ENCODE measurements around the gene FBXO42. TPM values are rescaled to one million over a fixed set of nuclear protein-coding genes. Genes with fewer than 3 reads are reported as not detected.
A peak's percentile ranks its signal among the peaks of the same experiment; 100 is the strongest.

Gene FBXO42
- polyA plus RNA-seq, 3 donors, result 11.6 to 18.4 (median 16.9) TPM

DNA sequence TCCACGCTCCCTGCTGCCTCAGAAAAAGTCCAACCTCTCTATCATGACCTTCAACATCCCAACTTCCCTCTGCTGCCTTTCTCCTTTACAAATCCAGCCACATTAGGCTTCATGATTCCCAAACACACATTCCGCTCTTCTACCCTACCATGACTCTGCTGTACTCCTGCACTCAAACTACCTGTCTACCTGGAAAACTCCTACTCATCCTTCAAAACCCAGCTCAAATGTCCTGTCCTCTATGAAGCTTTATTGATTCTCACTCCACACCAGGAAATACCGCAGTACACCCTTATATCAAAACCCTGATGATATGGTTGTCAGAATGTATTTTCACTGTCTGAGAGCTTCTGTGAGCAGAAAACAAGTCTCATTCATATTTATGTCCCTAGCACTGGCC, 148.7 kb downstream of the FBXO42 start:
- H3K4me3 ChIP-seq (replicated peaks in 1 of 3; ENCODE audit: low read depth in 2 of 3, low read length in 3 of 3), result no peak overlapping the region
- no peak overlapping the region for H3K9ac ChIP-seq (ENCODE audit: insufficient read depth, low read length, poor library complexity, severe bottlenecking)
- intact Hi-C loops (cut with micrococcal nuclease), result no loop called here
- H3K27me3 ChIP-seq (ENCODE audit: control insufficient read depth in 2 of 2, insufficient read depth in 2 of 2, low read length in 2 of 2), result no peaks in the 10 kb centered on the region
- Mint-ChIP-seq H3K4me3 (no peak overlapping the region), H3K36me3 (peaks cover 7 to 19% of the 10 kb centered on the region in 2 donors), H3K27me3 (ENCODE audit: low read depth in 3 of 3) (peaks cover 0 to 6% (median 0%) of the 10 kb centered on the region in 3 donors), H3K9me3 (no peaks in the 10 kb centered on the region), H3K27ac (no peak overlapping the region), H3K4me1 (peaks cover 13% of the 10 kb centered on the region)
- 20% methylated on average over 2 of the region's 3 CpGs for WGBS (ENCODE audit: insufficient coverage)
- no peak for DNase-seq
- H3K4me1 ChIP-seq (ENCODE audit: control insufficient read depth in 1 of 2, insufficient read depth in 2 of 2, low read length in 2 of 2), result peaks cover 21 to 26% of the 10 kb centered on the region in 2 donors
- no peaks in the 10 kb centered on the region for H4K20me1 ChIP-seq (ENCODE audit: insufficient read depth, low read length)
- no peak overlapping the region for H3K27ac ChIP-seq (ENCODE audit: low read depth in 1 of 2, low read length in 2 of 2)
- no peaks in the 10 kb centered on the region for H3K36me3 ChIP-seq (replicated peaks in 1 of 2; ENCODE audit: control insufficient read depth in 1 of 2, insufficient read depth in 2 of 2, low read length in 2 of 2)
- no peak overlapping the region for H2AFZ ChIP-seq (ENCODE audit: insufficient read depth, low read depth, low read length, poor library complexity, severe bottlenecking)
- H3K4me2 ChIP-seq (replicated peaks; ENCODE audit: extremely low read depth, low read length, poor library complexity, severe bottlenecking), result no peak overlapping the region
- H3K9me3 ChIP-seq (replicated peaks in 1 of 2; ENCODE audit: control insufficient read depth in 1 of 2, insufficient read depth in 1 of 2, low read length in 2 of 2), result no peaks in the 10 kb centered on the region
- no peaks in the 10 kb centered on the region for H3K79me2 ChIP-seq (ENCODE audit: insufficient read depth, low read length)
- TF ChIP-seq CTCF (IDR thresholded peaks at IDR 0.05), result no peak

DNA sequence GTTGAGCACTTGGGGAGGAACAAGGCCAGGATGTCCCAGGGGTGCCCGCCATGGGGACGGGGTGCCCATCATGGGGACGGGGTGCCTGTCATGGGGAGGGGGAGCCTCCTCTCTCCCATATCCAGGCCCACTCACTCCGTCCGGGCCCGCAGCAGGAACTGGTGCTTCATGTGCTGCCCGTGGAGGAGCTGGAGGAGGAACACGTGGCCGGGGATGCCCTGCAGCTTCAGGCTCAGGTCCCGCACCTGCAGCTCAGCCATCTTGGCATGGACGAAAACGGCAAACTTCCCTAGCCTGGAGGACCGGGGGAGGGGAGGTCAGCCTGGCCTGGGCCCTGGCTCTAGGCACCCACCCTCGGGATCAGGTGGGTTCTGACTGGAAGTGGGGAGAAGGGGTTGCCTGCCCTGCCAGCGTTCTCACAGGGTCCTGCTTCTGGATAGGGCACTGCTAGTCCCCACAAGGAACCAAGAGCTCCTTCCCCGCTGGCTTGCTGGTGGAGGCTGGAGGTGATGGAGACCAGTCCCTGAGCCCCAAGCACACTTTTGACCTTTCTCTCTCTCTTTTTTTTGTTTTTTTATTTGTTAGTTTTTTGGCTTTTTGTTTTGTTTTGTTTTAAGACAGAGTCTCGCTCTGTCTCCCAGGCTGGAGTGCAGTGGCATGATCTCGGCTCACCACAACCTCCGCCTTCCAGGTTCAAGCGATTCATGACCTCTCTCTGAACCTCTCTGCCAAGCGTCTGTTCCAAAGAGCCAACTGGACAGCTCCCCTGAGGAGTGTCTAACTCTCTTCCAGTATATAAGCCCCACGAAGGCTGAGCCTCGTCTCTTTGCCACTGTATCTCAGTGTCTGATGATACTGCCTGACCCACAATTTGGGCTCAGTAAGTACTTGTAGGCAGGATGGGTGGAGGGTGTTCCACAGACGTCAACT, 149.7 kb downstream of the FBXO42 start:
- Mint-ChIP-seq H3K9me3 (no peaks in the 10 kb centered on the region), H3K4me1 (peaks cover 9% of the 10 kb centered on the region), H3K27ac (peak overlapping the region in 2 of 7 donors; percentile 9 to 66), H3K27me3 (ENCODE audit: low read depth in 3 of 3) (peaks cover 0 to 6% (median 0%) of the 10 kb centered on the region in 3 donors), H3K4me3 (no peak overlapping the region), H3K36me3 (peaks cover 7 to 20% of the 10 kb centered on the region in 2 donors)
- H3K9me3 ChIP-seq (replicated peaks in 1 of 2; ENCODE audit: control insufficient read depth in 1 of 2, insufficient read depth in 1 of 2, low read length in 2 of 2), result no peaks in the 10 kb centered on the region
- no peak for DNase-seq
- no peak overlapping the region for H3K4me3 ChIP-seq (replicated peaks in 1 of 3; ENCODE audit: low read depth in 2 of 3, low read length in 3 of 3)
- no peak overlapping the region for H3K4me2 ChIP-seq (replicated peaks; ENCODE audit: extremely low read depth, low read length, poor library complexity, severe bottlenecking)
- H3K4me1 ChIP-seq (ENCODE audit: control insufficient read depth in 1 of 2, insufficient read depth in 2 of 2, low read length in 2 of 2), result peaks cover 11 to 19% of the 10 kb centered on the region in 2 donors
- no peak for TF ChIP-seq CTCF (IDR thresholded peaks at IDR 0.05)
- no peak overlapping the region for H3K9ac ChIP-seq (ENCODE audit: insufficient read depth, low read length, poor library complexity, severe bottlenecking)
- H4K20me1 ChIP-seq (ENCODE audit: insufficient read depth, low read length), result no peaks in the 10 kb centered on the region
- no peaks in the 10 kb centered on the region for H3K27me3 ChIP-seq (ENCODE audit: control insufficient read depth in 2 of 2, insufficient read depth in 2 of 2, low read length in 2 of 2)
- H3K36me3 ChIP-seq (replicated peaks in 1 of 2; ENCODE audit: control insufficient read depth in 1 of 2, insufficient read depth in 2 of 2, low read length in 2 of 2), result no peaks in the 10 kb centered on the region
- no peaks in the 10 kb centered on the region for H3K79me2 ChIP-seq (ENCODE audit: insufficient read depth, low read length)
- 98% methylated on average over 12 of the region's 24 CpGs for WGBS (ENCODE audit: insufficient coverage)
- no peak overlapping the region for H3K27ac ChIP-seq (ENCODE audit: low read depth in 1 of 2, low read length in 2 of 2)
- intact Hi-C loops (cut with micrococcal nuclease), result no loop called here
- H2AFZ ChIP-seq (ENCODE audit: insufficient read depth, low read depth, low read length, poor library complexity, severe bottlenecking), result no peak overlapping the region

Data from CD14-positive monocyte (primary cell).